HepG2 (cell line): ENCODE data around the gene HOXB5. TPM values are rescaled to one million over a fixed set of nuclear protein-coding genes. Genes with fewer than 3 reads are reported as not detected.
A peak's percentile ranks its signal among the peaks of the same experiment; 100 is the strongest.

Experiments
- ATAC-seq: fragments of 200-7000 bp; cut with Tn5 transposase; 3 replicates; pipeline ENCODE4 v1.9.1; 2020; ENCODE audit warnings: mild to moderate bottlenecking, moderate library complexity
- BruUV-seq: library from RNA; stranded (reverse); fragments of 400-500 nt; replicated peaks from 2 replicates; lab custom pipeline; 2021; lab: Mats Ljungman, UMichigan
- CTCF ChIA-PET: fragments of 300-600 bp; formaldehyde crosslinking; extraction: SDS; loops from one replicate; lab custom pipeline; 2021; ENCODE audit warnings: low total read pairs, inconsistent platforms, low intra/inter-chr PET ratio; lab: Yijun Ruan, JAX
- POLR2A ChIA-PET: fragments of 350-600 bp; sonication (Branson Sonifier 250); formaldehyde crosslinking; loops from one replicate; lab custom pipeline; 2020; ENCODE audit warnings: antibody characterized with exemption, inconsistent platforms; lab: Yijun Ruan, JAX
- DNase-seq: peaks from one replicate; pipeline ENCODE4 v3.0.0-alpha.2; 2015; ENCODE audit warnings: low spot score
- FAIRE-seq: peaks from 3 replicates; lab custom pipeline; 2011; peaks lifted over from hg19 to GRCh38; lab: Jason Lieb, UNC
- H2AFZ ChIP-seq: one replicate; pipeline ENCODE4 v1.6.1; 2011; ENCODE audit warnings: low read length, inconsistent platforms
- H3K27ac ChIP-seq: fragments of 300-600 bp; 3 replicates; pipeline ENCODE4 v1.8.0; 2011; ENCODE audit warnings: mixed run types, mild to moderate bottlenecking, mixed read lengths, low read length, inconsistent platforms; ENCODE audit not compliant: insufficient read depth; ENCODE audit errors: extremely low read length
- H3K27me3 ChIP-seq, 2 experiments: fragments of 200-600 bp in 1 of 2; 2 replicates in 1 of 2; 3 replicates in 1 of 2; pipeline versions ENCODE4 v1.6.0 to v1.8.0; 2011; ENCODE audit warnings: low read length in 2 of 2, mild to moderate bottlenecking in 2 of 2, moderate library complexity in 2 of 2, inconsistent platforms in 1 of 2; ENCODE audit not compliant: insufficient read depth in 2 of 2, control insufficient read depth in 1 of 2
- H3K36me3 ChIP-seq, 2 experiments: fragments of 200-600 bp in 1 of 2; replicated peaks in 1 of 2; 2 replicates in 1 of 2; 3 replicates in 1 of 2; pipeline versions ENCODE4 v1.5.1 to v1.8.0; 2011; ENCODE audit warnings: low read length in 2 of 2, inconsistent platforms in 1 of 2; ENCODE audit not compliant: insufficient read depth in 2 of 2, control insufficient read depth in 1 of 2
- H3K4me1 ChIP-seq: 2 replicates; pipeline ENCODE4 v1.5.1; 2012; ENCODE audit warnings: low read length, inconsistent platforms; ENCODE audit not compliant: insufficient read depth
- H3K4me2 ChIP-seq: 2 replicates; pipeline ENCODE4 v1.6.0; 2011; ENCODE audit warnings: low read depth, low read length, inconsistent platforms
- H3K4me3 ChIP-seq, 3 experiments: fragments of 200-600 bp in 1 of 3; sonication (generic), shearing (Covaris generic) in 1 of 3; replicated peaks in 1 of 3; 2 replicates each; pipeline ENCODE4 v1.5.1; 2011 to 2016; ENCODE audit warnings: low read length in 3 of 3, inconsistent platforms in 2 of 3, low read depth in 2 of 3, mild to moderate bottlenecking in 2 of 3, control low read depth in 1 of 3, mixed read lengths in 1 of 3; ENCODE audit not compliant: insufficient read depth in 1 of 3
- H3K79me2 ChIP-seq: one replicate; pipeline ENCODE4 v1.6.1; 2011; ENCODE audit warnings: low read length, inconsistent platforms; ENCODE audit not compliant: insufficient read depth
- H3K9ac ChIP-seq: 2 replicates; pipeline ENCODE4 v1.6.0; 2011; ENCODE audit warnings: mild to moderate bottlenecking, low read depth, low read length, inconsistent platforms; ENCODE audit not compliant: insufficient read depth
- H3K9me3 ChIP-seq: 2 replicates; pipeline ENCODE4 v1.5.1; 2012; ENCODE audit warnings: mild to moderate bottlenecking, low read length
- H4K20me1 ChIP-seq: 2 replicates; pipeline ENCODE4 v1.6.0; 2011; ENCODE audit warnings: inconsistent platforms, mild to moderate bottlenecking, low read length, moderate library complexity; ENCODE audit not compliant: insufficient read depth
- DNMT3B ChIP-seq: conservative IDR thresholded peaks from 2 replicates; pipeline ENCODE4 v1.6.1; 2016; ENCODE audit warnings: missing biosample characterization, control low read depth
- EZH2 ChIP-seq: conservative IDR thresholded peaks from 2 replicates; pipeline ENCODE4 v1.6.1; 2012; ENCODE audit warnings: mild to moderate bottlenecking, low read depth, low read length, moderate library complexity
- ZNF891 ChIP-seq: sonication (generic); formaldehyde crosslinking; IDR thresholded peaks from 2 replicates; pipeline ENCODE4 v1.5.0; 2020; ENCODE audit warnings: mild to moderate bottlenecking, missing genetic modification reagents
- WGBS: methylation state at CpG from one replicate; pipeline ENCODE4 v1.1.6; 2017; ENCODE audit warnings: low lambda C conversion rate; 5-methylcytosine and 5-hydroxymethylcytosine counted together
- in situ Hi-C: cut with HindIII; loops from 2 replicates; pipeline ENCODE4 v1.10.0; 2017; ENCODE audit warnings: low pct_unique_long_range_greater_than_20kb; ENCODE audit not compliant: extremely low pct_ligation_motif_present
- intact Hi-C: fragments of 100-400 bp; cut with micrococcal nuclease; formaldehyde crosslinking; loops from one replicate; pipeline ENCODE4 v1.10.0; 2022; ENCODE audit not compliant: unreplicated experiment
- polyA plus RNA-seq, 8 experiments: library from polyadenylated mRNA; depleted of rRNA in 3 of 8; stranded (reverse) in 7 of 8; unstranded in 1 of 8; fragments of >200 nt; fragmentation: Illumina TruSeq in 4 of 8; extraction: Trizol in 4 of 8; gene quantifications; 2 replicates each; pipeline versions ENCODE4 v1.2.1 to v1.2.3, GENCODE V29; 2011 to 2016; ENCODE audit warnings: low read depth in 4 of 8, missing spikeins in 1 of 8, mixed read lengths in 1 of 8; ENCODE audit not compliant: insufficient read depth in 1 of 8
- total RNA-seq, 5 experiments: library from RNA; depleted of rRNA; stranded (reverse); fragments of >200 nt; fragmentation: Illumina TruSeq; extraction: Trizol; gene quantifications; 2 replicates each; pipeline ENCODE4 v1.2.3, GENCODE V29; 2016; ENCODE audit warnings: low read depth in 1 of 5
- TF ChIP-seq, protein P1 (sequence below): IDR thresholded peaks from 2 replicates; pipeline ENCODE4 v1.6.1; 2016; ENCODE audit warnings: missing biosample characterization, missing genetic modification reagents, low read depth
- TF ChIP-seq, protein P2 (sequence below): IDR thresholded peaks from 2 replicates; pipeline ENCODE4 v1.6.1; 2018; ENCODE audit warnings: missing genetic modification reagents
- TF ChIP-seq, protein P3 (sequence below): sonication (generic); formaldehyde crosslinking; IDR thresholded peaks from 2 replicates; pipeline ENCODE4 v1.4.0; 2020; ENCODE audit warnings: missing genetic modification reagents
- TF ChIP-seq, protein P4 (sequence below): sonication (generic); formaldehyde crosslinking; IDR thresholded peaks from 2 replicates; pipeline ENCODE4 v1.5.0; 2020; ENCODE audit warnings: missing genetic modification reagents
- TF ChIP-seq, protein P5 (sequence below): sonication (generic); formaldehyde crosslinking; IDR thresholded peaks from 2 replicates; pipeline ENCODE4 v1.4.0; 2020; ENCODE audit warnings: low read depth, mild to moderate bottlenecking, missing genetic modification reagents

Gene HOXB5
- total and polyA plus RNA-seq, 2 of the 13 experiments (the other 11 are each of a cell fraction or from before 2014, with no cell fraction given): not detected

DNA sequence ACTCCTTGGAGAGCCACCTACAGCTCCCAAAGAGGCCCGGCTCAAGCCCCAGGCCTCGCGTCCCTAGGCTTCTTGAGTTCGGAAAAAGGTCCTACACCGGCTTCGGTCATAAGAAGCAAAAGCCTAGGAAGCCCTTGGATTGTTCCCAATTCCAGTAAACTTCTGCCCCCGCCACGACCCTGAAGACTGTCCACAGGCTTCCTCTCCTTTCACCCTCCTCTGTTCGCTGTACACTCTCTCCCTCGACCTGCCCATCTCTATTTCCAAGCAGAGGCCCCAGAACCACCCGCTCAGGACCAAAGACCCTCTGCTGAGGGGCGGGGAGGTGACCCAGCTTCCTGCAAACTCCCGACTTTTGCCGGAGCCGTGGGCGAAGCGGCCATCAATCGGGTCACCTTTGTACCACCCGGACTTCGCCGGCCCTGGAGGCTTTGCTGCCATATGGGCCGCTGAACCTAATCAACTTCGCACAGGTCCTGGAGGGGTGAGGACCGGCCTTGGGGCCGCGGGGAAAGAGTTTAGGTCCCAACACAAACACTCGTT is 51.4 kb downstream of the HOXB5 start:
- intact Hi-C loops (no loop called here), in situ Hi-C loops (no loop called here)
- WGBS: 36% methylated on average over 27 of the region's 27 CpGs
- H3K4me3 ChIP-seq: no peak overlapping the region
- H3K79me2 ChIP-seq: no peaks in the 10 kb centered on the region
- H3K4me2 ChIP-seq: no peak overlapping the region
- ATAC-seq: no peak
- H3K9me3 ChIP-seq: no peaks in the 10 kb centered on the region
- H3K27me3 ChIP-seq: peaks cover 8 to 83% of the 10 kb centered on the region in 2 experiments
- no peak overlapping the region for H3K9ac ChIP-seq
- no peaks in the 10 kb centered on the region for H3K36me3 ChIP-seq
- no peak overlapping the region for H3K27ac ChIP-seq
- H3K4me1 ChIP-seq: no peaks in the 10 kb centered on the region
- ChIA-PET CTCF (no interaction called here), POLR2A (no interaction called here)
- no peak for DNase-seq
- FAIRE-seq: no peak
- no peaks in the 10 kb centered on the region for H4K20me1 ChIP-seq
- no TSS peak for BruUV-seq
- H2AFZ ChIP-seq: no peak overlapping the region
- TF ChIP-seq EZH2: peak; percentile 76
- TF ChIP-seq, protein P1, sequence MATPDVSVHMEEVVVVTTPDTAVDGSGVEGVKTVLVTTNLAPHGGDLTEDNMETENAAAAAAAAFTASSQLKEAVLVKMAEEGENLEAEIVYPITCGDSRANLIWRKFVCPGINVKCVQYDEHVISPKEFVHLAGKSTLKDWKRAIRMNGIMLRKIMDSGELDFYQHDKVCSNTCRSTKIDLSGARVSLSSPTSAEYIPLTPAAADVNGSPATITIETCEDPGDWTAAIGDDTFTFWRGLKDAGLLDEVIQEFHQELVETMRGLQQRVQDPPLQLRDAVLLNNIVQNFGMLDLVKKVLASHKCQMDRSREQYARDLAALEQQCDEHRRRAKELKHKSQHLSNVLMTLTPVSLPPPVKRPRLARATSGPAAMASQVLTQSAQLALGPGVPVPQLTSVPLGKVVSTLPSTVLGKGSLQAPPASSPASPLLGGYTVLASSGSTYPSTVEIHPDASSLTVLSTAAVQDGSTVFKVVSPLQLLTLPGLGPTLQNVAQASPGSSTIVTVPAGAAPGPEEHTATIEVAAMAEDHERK (CRISPR knock-in tag): no peak

DNA sequence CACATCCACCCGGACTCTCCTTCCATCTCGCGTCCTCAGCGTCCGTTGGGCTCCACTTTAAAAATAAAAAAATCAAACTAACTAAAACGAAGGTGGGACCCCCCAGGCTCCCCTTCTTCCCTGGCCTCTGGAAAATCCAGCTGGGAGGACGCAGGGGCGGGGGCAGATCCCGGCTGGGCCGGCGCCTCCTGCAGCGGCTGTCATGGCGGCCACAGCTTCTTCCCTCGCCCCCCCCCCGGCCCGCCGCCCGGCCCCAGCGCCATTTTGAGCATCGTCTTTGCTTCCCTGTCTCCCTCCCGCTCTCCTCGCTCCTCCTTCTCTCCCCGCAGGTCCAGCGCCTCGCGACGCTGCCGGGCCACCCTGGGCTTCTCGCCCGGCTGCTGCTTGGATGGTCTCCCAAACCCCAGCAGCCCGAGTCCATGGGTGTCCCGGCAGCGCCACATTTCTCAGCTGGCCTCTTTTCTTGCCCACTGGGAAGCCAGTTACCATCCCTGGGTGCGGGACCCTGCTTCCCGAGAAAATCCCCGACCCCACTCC is 51.9 kb downstream of the HOXB5 start:
- Histone ChIP-seq H3K79me2 (no peaks in the 10 kb centered on the region), H3K4me2 (no peak overlapping the region), H3K4me1 (no peaks in the 10 kb centered on the region), H2AFZ (no peak overlapping the region), H4K20me1 (no peaks in the 10 kb centered on the region), H3K36me3 (no peaks in the 10 kb centered on the region), H3K9me3 (no peaks in the 10 kb centered on the region), H3K4me3 (no peak overlapping the region), H3K27me3 (peaks cover 8 to 79% of the 10 kb centered on the region in 2 experiments), H3K9ac (no peak overlapping the region), H3K27ac (no peak overlapping the region)
- ChIA-PET CTCF (no interaction called here), POLR2A (no interaction called here)
- no TSS peak for BruUV-seq
- in situ Hi-C loops: no loop called here
- TF ChIP-seq, protein P2, sequence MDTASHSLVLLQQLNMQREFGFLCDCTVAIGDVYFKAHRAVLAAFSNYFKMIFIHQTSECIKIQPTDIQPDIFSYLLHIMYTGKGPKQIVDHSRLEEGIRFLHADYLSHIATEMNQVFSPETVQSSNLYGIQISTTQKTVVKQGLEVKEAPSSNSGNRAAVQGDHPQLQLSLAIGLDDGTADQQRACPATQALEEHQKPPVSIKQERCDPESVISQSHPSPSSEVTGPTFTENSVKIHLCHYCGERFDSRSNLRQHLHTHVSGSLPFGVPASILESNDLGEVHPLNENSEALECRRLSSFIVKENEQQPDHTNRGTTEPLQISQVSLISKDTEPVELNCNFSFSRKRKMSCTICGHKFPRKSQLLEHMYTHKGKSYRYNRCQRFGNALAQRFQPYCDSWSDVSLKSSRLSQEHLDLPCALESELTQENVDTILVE (CRISPR knock-in tag): no peak
- TF ChIP-seq, protein P3, sequence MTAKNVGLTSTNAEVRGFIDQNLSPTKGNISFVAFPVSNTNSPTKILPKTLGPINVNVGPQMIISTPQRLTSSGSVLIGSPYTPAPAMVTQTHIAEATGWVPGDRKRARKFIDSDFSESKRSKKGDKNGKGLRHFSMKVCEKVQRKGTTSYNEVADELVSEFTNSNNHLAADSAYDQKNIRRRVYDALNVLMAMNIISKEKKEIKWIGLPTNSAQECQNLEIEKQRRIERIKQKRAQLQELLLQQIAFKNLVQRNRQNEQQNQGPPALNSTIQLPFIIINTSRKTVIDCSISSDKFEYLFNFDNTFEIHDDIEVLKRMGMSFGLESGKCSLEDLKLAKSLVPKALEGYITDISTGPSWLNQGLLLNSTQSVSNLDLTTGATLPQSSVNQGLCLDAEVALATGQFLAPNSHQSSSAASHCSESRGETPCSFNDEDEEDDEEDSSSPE: no peak
- TF ChIP-seq ZNF891 (CRISPR knock-in tag): no peak
- TF ChIP-seq, protein P4, sequence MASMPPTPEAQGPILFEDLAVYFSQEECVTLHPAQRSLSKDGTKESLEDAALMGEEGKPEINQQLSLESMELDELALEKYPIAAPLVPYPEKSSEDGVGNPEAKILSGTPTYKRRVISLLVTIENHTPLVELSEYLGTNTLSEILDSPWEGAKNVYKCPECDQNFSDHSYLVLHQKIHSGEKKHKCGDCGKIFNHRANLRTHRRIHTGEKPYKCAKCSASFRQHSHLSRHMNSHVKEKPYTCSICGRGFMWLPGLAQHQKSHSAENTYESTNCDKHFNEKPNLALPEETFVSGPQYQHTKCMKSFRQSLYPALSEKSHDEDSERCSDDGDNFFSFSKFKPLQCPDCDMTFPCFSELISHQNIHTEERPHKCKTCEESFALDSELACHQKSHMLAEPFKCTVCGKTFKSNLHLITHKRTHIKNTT (CRISPR knock-in tag): no peak
- no peak for TF ChIP-seq DNMT3B (CRISPR knock-in tag)
- TF ChIP-seq, protein P5, sequence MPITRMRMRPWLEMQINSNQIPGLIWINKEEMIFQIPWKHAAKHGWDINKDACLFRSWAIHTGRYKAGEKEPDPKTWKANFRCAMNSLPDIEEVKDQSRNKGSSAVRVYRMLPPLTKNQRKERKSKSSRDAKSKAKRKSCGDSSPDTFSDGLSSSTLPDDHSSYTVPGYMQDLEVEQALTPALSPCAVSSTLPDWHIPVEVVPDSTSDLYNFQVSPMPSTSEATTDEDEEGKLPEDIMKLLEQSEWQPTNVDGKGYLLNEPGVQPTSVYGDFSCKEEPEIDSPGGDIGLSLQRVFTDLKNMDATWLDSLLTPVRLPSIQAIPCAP (CRISPR knock-in tag): no peak
- 40% methylated on average over 35 of the region's 36 CpGs for WGBS
- DNase-seq: no peak
- no peak for FAIRE-seq
- ATAC-seq: no peak
- intact Hi-C loops: no loop called here
